ENCODE measurements around the gene CD52. TPM values are rescaled to one million over a fixed set of nuclear protein-coding genes. Genes with fewer than 3 reads are reported as not detected.

The CD52 gene
- total RNA-seq, 1 experiment from 2014 or later = 1.2 TPM

- ChIA-PET CTCF (interaction anchor here (1.0 kb wide), 2 partner anchors 13 to 66 kb away, joined by 3 read pairs; no protein-coding TSS in a partner anchor), POLR2A (ENCODE audit: unreplicated experiment) (interaction anchor here (0.5 to 0.7 kb wide), 7 partner anchors 19 to 498 kb away, joined by 3 to 10 read pairs (median 3); partner anchors contain the start of genes DHDDS and SH3BGRL3)
- Histone ChIP-seq H3K27ac (peak overlapping the region; percentile 99), H3K9me2 (ENCODE audit: insufficient read depth) (no peaks in the 10 kb centered on the region), H3K79me2 (ENCODE audit: low read depth) (peaks cover 22% of the 10 kb centered on the region), H2AFZ (no peak overlapping the region), H3K4me1 (replicated peaks; ENCODE audit: insufficient read depth) (peaks cover 68% of the 10 kb centered on the region), H3K36me3 (ENCODE audit: low read depth) (no peaks in the 10 kb centered on the region), H3K27me3 (ENCODE audit: insufficient read depth, low read depth) (no peaks in the 10 kb centered on the region), H3K4me3 (peak overlapping the region; percentile 46; the same call in 1 of the 2 replicates), H3F3A (ENCODE audit: insufficient read depth, low read depth) (peaks cover 23% of the 10 kb centered on the region), H3K4me2 (peak overlapping the region; percentile 73), H3K9me3 (ENCODE audit: insufficient read depth, low read depth) (no peaks in the 10 kb centered on the region), H4K20me1 (ENCODE audit: insufficient read depth) (no peaks in the 10 kb centered on the region)
- intact Hi-C loops (cut with micrococcal nuclease; ENCODE audit: unreplicated experiment) = loop anchor here (10.0 kb wide), 1 partner anchor 514 kb away; the partner anchor contains the start of gene SFN
- no peak for TF ChIP-seq EZH2 (IDR thresholded peaks at IDR 0.05; ENCODE audit: low read depth)
- no peak for TF ChIP-seq CTCF (conservative IDR thresholded peaks at IDR 0.05)
- BruUV-seq (replicated peaks) = TSS peak; percentile 66
- peak; percentile 42 to 68 for DNase-seq
Measured at GRCh38 chr1:26350701-26351589, 33.2 kb downstream of the CD52 start.

- CTCF ChIA-PET = interaction anchor here (1.0 kb wide), 2 partner anchors 12 to 65 kb away, joined by 3 read pairs; no protein-coding TSS in a partner anchor
- no peaks in the 10 kb centered on the region for H3K9me2 ChIP-seq (ENCODE audit: insufficient read depth)
- intact Hi-C loops (cut with micrococcal nuclease; ENCODE audit: unreplicated experiment) = loop anchor here (10.0 kb wide), 1 partner anchor 513 kb away; the partner anchor contains the start of gene SFN
- H3F3A ChIP-seq (ENCODE audit: insufficient read depth, low read depth) = peaks cover 29% of the 10 kb centered on the region
- no peaks in the 10 kb centered on the region for H4K20me1 ChIP-seq (ENCODE audit: insufficient read depth)
- POLR2A ChIA-PET (ENCODE audit: unreplicated experiment) = interaction anchor here (0.7 kb wide), 4 partner anchors 18 to 400 kb away, joined by 3 to 10 read pairs (median 4); partner anchors contain the start of gene DHDDS
- H3K27me3 ChIP-seq (ENCODE audit: insufficient read depth, low read depth) = no peaks in the 10 kb centered on the region
- no TSS peak for BruUV-seq (replicated peaks)
- no peaks in the 10 kb centered on the region for H3K36me3 ChIP-seq (ENCODE audit: low read depth)
- H3K9me3 ChIP-seq (ENCODE audit: insufficient read depth, low read depth) = no peaks in the 10 kb centered on the region
- H3K4me2 ChIP-seq = peak overlapping the region; percentile 73
- peak overlapping the region; percentile 99 for H3K27ac ChIP-seq
- TF ChIP-seq EZH2 (IDR thresholded peaks at IDR 0.05; ENCODE audit: low read depth) (no peak), CTCF (conservative IDR thresholded peaks at IDR 0.05) (no peak)
- H3K4me3 ChIP-seq = peak overlapping the region; percentile 56; the same call in 1 of the 2 replicates
- DNase-seq = peak; percentile 82 to 93
- H3K79me2 ChIP-seq (ENCODE audit: low read depth) = peaks cover 22% of the 10 kb centered on the region
- peaks cover 77% of the 10 kb centered on the region for H3K4me1 ChIP-seq (replicated peaks; ENCODE audit: insufficient read depth)
- no peak overlapping the region for H2AFZ ChIP-seq
Measured at GRCh38 chr1:26351590-26352337, 34.0 kb downstream of the CD52 start.

- peaks cover 81% of the 10 kb centered on the region for H3K4me1 ChIP-seq (replicated peaks; ENCODE audit: insufficient read depth)
- TSS peak; percentile 68 for BruUV-seq (replicated peaks)
- H2AFZ ChIP-seq = no peak overlapping the region
- no peaks in the 10 kb centered on the region for H3K36me3 ChIP-seq (ENCODE audit: low read depth)
- no peaks in the 10 kb centered on the region for H3K9me2 ChIP-seq (ENCODE audit: insufficient read depth)
- intact Hi-C loops (cut with micrococcal nuclease; ENCODE audit: unreplicated experiment) = loop anchor here (10.0 kb wide), 1 partner anchor 512 kb away; the partner anchor contains the start of gene SFN
- H3K4me3 ChIP-seq = peak overlapping the region; percentile 56; the same call in 1 of the 2 replicates
- H4K20me1 ChIP-seq (ENCODE audit: insufficient read depth) = no peaks in the 10 kb centered on the region
- no peaks in the 10 kb centered on the region for H3K27me3 ChIP-seq (ENCODE audit: insufficient read depth, low read depth)
- no peaks in the 10 kb centered on the region for H3K9me3 ChIP-seq (ENCODE audit: insufficient read depth, low read depth)
- CTCF ChIA-PET = no interaction called here
- peaks cover 31% of the 10 kb centered on the region for H3F3A ChIP-seq (ENCODE audit: insufficient read depth, low read depth)
- peak overlapping the region; percentile 99 for H3K27ac ChIP-seq
- H3K79me2 ChIP-seq (ENCODE audit: low read depth) = peaks cover 22% of the 10 kb centered on the region
- POLR2A ChIA-PET (ENCODE audit: unreplicated experiment) = interaction anchor here (0.6 kb wide), 1 partner anchor 226 kb away, joined by 3 read pairs; no protein-coding TSS in a partner anchor
- DNase-seq = peak in 1 of 2 experiments; percentile 40
- H3K4me2 ChIP-seq = peak overlapping the region; percentile 73
- TF ChIP-seq EZH2 (IDR thresholded peaks at IDR 0.05; ENCODE audit: low read depth) = no peak
- no peak for TF ChIP-seq CTCF (conservative IDR thresholded peaks at IDR 0.05)
Measured at GRCh38 chr1:26352338-26352679, 34.6 kb downstream of the CD52 start.

All from PC-9 (cell line).